ENCODE data around the gene KIF19.

KIF19 gene

DNA sequence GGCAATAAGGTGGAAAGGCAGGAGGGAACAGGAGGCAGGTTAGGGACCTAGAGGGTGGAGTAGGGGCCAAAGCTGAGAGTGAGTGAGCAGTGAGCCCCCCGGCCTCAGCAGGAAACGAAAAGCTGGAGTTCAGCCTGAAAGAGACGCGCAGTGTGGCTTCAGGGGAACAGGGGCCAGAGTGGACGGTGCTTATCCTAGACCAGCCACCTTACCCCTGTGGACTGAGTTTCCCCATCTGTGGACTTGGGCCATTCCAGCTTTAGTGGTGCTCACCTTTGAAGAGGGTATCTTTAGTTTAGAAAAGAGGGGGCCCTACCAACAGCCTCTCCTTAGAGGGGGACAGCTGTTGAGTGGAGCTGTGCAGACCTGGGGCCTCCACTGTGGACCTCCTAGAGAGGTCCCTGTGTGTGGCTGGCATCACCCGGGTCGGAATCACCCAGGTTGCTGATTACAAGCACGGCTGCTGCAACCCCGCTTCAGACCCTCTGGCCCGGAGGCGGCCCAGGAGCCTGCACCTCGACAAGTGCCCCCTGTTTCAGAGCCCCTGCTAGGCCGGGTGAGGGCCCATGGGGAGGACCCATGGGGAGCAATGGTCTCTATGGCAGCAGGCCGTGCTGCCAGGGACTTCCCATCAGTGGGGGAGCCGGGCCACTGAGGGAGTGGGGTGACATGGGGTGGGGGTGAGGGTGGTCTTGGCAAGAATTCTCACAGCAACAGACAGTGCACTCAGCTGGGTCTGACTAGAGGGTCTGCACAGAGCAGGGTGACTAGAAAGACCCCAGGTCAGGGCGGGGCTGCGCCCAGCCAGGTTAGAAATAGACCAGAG lies 43.9 kb downstream of the KIF19 start:
- Histone ChIP-seq H3K9me3 (ENCODE audit: insufficient read depth, low read depth, low read length) (no peaks in the 10 kb centered on the region), H3K27me3 (ENCODE audit: insufficient read depth, low read length, poor library complexity, severe bottlenecking) (no peaks in the 10 kb centered on the region), H3K4me3 (ENCODE audit: low read length, poor library complexity, severe bottlenecking) (no peak overlapping the region), H3K36me3 (ENCODE audit: insufficient read depth, low read length) (no peaks in the 10 kb centered on the region), H3K9ac (ENCODE audit: low read depth, low read length, poor library complexity, severe bottlenecking) (no peak overlapping the region), H2AFZ (ENCODE audit: low read length) (no peak overlapping the region), H3K79me2 (ENCODE audit: insufficient read depth, low read length) (no peaks in the 10 kb centered on the region), H3F3A (ENCODE audit: low read depth) (no peaks in the 10 kb centered on the region), H4K20me1 (ENCODE audit: insufficient read depth, low read length, poor library complexity, severe bottlenecking) (no peaks in the 10 kb centered on the region), H3K9me2 (replicated peaks; ENCODE audit: low read depth, low read length) (no peaks in the 10 kb centered on the region), H3K4me2 (ENCODE audit: low read depth, low read length, poor library complexity, severe bottlenecking) (no peak overlapping the region), H3K4me1 (ENCODE audit: insufficient read depth, low read length, poor library complexity, severe bottlenecking) (no peaks in the 10 kb centered on the region)
- TF ChIP-seq, protein P1, sequence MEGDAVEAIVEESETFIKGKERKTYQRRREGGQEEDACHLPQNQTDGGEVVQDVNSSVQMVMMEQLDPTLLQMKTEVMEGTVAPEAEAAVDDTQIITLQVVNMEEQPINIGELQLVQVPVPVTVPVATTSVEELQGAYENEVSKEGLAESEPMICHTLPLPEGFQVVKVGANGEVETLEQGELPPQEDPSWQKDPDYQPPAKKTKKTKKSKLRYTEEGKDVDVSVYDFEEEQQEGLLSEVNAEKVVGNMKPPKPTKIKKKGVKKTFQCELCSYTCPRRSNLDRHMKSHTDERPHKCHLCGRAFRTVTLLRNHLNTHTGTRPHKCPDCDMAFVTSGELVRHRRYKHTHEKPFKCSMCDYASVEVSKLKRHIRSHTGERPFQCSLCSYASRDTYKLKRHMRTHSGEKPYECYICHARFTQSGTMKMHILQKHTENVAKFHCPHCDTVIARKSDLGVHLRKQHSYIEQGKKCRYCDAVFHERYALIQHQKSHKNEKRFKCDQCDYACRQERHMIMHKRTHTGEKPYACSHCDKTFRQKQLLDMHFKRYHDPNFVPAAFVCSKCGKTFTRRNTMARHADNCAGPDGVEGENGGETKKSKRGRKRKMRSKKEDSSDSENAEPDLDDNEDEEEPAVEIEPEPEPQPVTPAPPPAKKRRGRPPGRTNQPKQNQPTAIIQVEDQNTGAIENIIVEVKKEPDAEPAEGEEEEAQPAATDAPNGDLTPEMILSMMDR (conservative IDR thresholded peaks at IDR 0.05; ENCODE audit: low read length): no peak
- TF ChIP-seq EZH2phosphoT487 (IDR thresholded peaks at IDR 0.05; ENCODE audit: borderline replicate concordance): no peak

DNA sequence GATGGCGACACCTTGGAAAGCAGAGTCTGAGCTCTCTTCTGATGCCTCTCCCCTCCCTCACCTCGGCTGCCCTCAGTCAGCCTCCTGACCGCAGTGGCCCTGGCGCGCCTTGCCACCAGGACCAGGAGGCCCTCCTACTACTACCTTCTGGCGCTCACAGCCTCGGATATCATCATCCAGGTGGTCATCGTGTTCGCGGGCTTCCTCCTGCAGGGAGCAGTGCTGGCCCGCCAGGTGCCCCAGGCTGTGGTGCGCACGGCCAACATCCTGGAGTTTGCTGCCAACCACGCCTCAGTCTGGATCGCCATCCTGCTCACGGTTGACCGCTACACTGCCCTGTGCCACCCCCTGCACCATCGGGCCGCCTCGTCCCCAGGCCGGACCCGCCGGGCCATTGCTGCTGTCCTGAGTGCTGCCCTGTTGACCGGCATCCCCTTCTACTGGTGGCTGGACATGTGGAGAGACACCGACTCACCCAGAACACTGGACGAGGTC lies 45.7 kb downstream of the KIF19 start:
- Histone ChIP-seq H3K4me2 (ENCODE audit: low read depth, low read length, poor library complexity, severe bottlenecking) (no peak overlapping the region), H3K4me1 (ENCODE audit: insufficient read depth, low read length, poor library complexity, severe bottlenecking) (no peaks in the 10 kb centered on the region), H3K9ac (ENCODE audit: low read depth, low read length, poor library complexity, severe bottlenecking) (no peak overlapping the region), H3F3A (ENCODE audit: low read depth) (no peaks in the 10 kb centered on the region), H3K36me3 (ENCODE audit: insufficient read depth, low read length) (no peaks in the 10 kb centered on the region), H3K79me2 (ENCODE audit: insufficient read depth, low read length) (no peaks in the 10 kb centered on the region), H3K9me2 (replicated peaks; ENCODE audit: low read depth, low read length) (no peaks in the 10 kb centered on the region), H3K4me3 (ENCODE audit: low read length, poor library complexity, severe bottlenecking) (no peak overlapping the region), H4K20me1 (ENCODE audit: insufficient read depth, low read length, poor library complexity, severe bottlenecking) (no peaks in the 10 kb centered on the region), H2AFZ (ENCODE audit: low read length) (no peak overlapping the region), H3K27me3 (ENCODE audit: insufficient read depth, low read length, poor library complexity, severe bottlenecking) (no peaks in the 10 kb centered on the region), H3K9me3 (ENCODE audit: insufficient read depth, low read depth, low read length) (no peaks in the 10 kb centered on the region)
- TF ChIP-seq EZH2phosphoT487 (IDR thresholded peaks at IDR 0.05; ENCODE audit: borderline replicate concordance): no peak
- TF ChIP-seq, protein P1 (conservative IDR thresholded peaks at IDR 0.05; ENCODE audit: low read length): no peak

DNA sequence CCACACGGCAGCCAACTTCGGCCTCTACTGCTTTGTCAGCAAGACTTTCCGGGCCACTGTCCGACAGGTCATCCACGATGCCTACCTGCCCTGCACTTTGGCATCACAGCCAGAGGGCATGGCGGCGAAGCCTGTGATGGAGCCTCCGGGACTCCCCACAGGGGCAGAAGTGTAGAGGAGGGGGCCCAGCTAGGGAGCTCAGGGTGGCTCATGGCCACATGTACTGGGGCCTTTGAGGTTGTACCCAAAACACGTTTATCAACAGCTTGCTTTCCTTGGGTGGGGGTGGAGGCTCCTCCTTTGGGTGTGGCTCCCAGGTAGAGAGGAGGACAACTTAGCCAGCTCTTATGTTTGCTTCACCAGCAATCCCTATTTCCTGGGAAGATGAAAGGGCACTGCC lies 46.4 kb downstream of the KIF19 start:
- Histone ChIP-seq H3K36me3 (ENCODE audit: insufficient read depth, low read length) (no peaks in the 10 kb centered on the region), H3K4me2 (ENCODE audit: low read depth, low read length, poor library complexity, severe bottlenecking) (no peak overlapping the region), H3K9me2 (replicated peaks; ENCODE audit: low read depth, low read length) (no peaks in the 10 kb centered on the region), H3K4me1 (ENCODE audit: insufficient read depth, low read length, poor library complexity, severe bottlenecking) (no peaks in the 10 kb centered on the region), H3K9me3 (ENCODE audit: insufficient read depth, low read depth, low read length) (no peaks in the 10 kb centered on the region), H3K27me3 (ENCODE audit: insufficient read depth, low read length, poor library complexity, severe bottlenecking) (no peaks in the 10 kb centered on the region), H3F3A (ENCODE audit: low read depth) (no peaks in the 10 kb centered on the region), H4K20me1 (ENCODE audit: insufficient read depth, low read length, poor library complexity, severe bottlenecking) (no peaks in the 10 kb centered on the region), H3K9ac (ENCODE audit: low read depth, low read length, poor library complexity, severe bottlenecking) (no peak overlapping the region), H3K79me2 (ENCODE audit: insufficient read depth, low read length) (no peaks in the 10 kb centered on the region), H2AFZ (ENCODE audit: low read length) (no peak overlapping the region), H3K4me3 (ENCODE audit: low read length, poor library complexity, severe bottlenecking) (no peak overlapping the region)
- TF ChIP-seq, protein P1 (conservative IDR thresholded peaks at IDR 0.05; ENCODE audit: low read length): no peak
- no peak for TF ChIP-seq EZH2phosphoT487 (IDR thresholded peaks at IDR 0.05; ENCODE audit: borderline replicate concordance)
